UCSD-AML1 (cell line): ENCODE data around the gene KCNMA1.

ENCODE experiments used
- DNase-seq: peaks from one replicate; lab custom pipeline; 2025; ENCODE audit not compliant: unreplicated experiment; lab: John Stamatoyannopoulos, UW

The KCNMA1 gene

GRCh38 chr10:77310288-77310840 is 327.2 kb downstream of the KCNMA1 start:
- no peak for DNase-seq

- no peak for DNase-seq
Observed at GRCh38 chr10:77309509-77309908, 328.1 kb downstream of the KCNMA1 start.

- DNase-seq, result no peak
Observed at GRCh38 chr10:77309092-77309491, 328.5 kb downstream of the KCNMA1 start.

- no peak for DNase-seq
Observed at GRCh38 chr10:77308084-77308732, 329.4 kb downstream of the KCNMA1 start.

GRCh38 chr10:77306666-77307065 is 330.9 kb downstream of the KCNMA1 start:
- DNase-seq, result no peak

GRCh38 chr10:77305650-77306632 is 331.7 kb downstream of the KCNMA1 start:
- DNase-seq, result no peak

- DNase-seq, result no peak
Observed at GRCh38 chr10:77304192-77304591, 333.4 kb downstream of the KCNMA1 start.

GRCh38 chr10:77301305-77301730 is 336.3 kb downstream of the KCNMA1 start:
- DNase-seq, result no peak

- DNase-seq, result no peak
Observed at GRCh38 chr10:77300682-77301302, 336.8 kb downstream of the KCNMA1 start.

GRCh38 chr10:77299320-77299719 is 338.3 kb downstream of the KCNMA1 start:
- no peak for DNase-seq

- DNase-seq, result no peak
Observed at GRCh38 chr10:77297393-77297739, 340.2 kb downstream of the KCNMA1 start.

- no peak for DNase-seq
Observed at GRCh38 chr10:77296534-77297392, 340.8 kb downstream of the KCNMA1 start.

GRCh38 chr10:77293773-77294172 is 343.8 kb downstream of the KCNMA1 start:
- no peak for DNase-seq

GRCh38 chr10:77293347-77293746 is 344.3 kb downstream of the KCNMA1 start:
- DNase-seq, result no peak

- DNase-seq, result no peak
Observed at GRCh38 chr10:77291596-77292505, 345.8 kb downstream of the KCNMA1 start.

GRCh38 chr10:77290528-77291155 is 347.0 kb downstream of the KCNMA1 start:
- DNase-seq, result no peak

GRCh38 chr10:77289790-77290189 is 347.8 kb downstream of the KCNMA1 start:
- DNase-seq, result no peak

GRCh38 chr10:77289027-77289501 is 348.5 kb downstream of the KCNMA1 start:
- no peak for DNase-seq

GRCh38 chr10:77287647-77288120 is 349.9 kb downstream of the KCNMA1 start:
- no peak for DNase-seq
